H54 (cell line): ENCODE measurements around the gene WDR1.
"Not testable (repeated sequence)": the region's sequence is repeated elsewhere in the genome, so short reads cannot be mapped to it uniquely, and the experiment has no call there.

ENCODE experiments used
- DNase-seq: peaks from one replicate; pipeline ENCODE4 v3.0.0; 2011; ENCODE audit warnings: low spot score, mixed read lengths; ENCODE audit not compliant: insufficient read length
- FAIRE-seq: peaks from 3 replicates; lab custom pipeline; 2011; peaks lifted over from hg19 to GRCh38; lab: Jason Lieb, UNC
- POLR2A ChIP-seq: IDR thresholded peaks from 2 replicates; pipeline ENCODE4 v1.6.1; 2011; ENCODE audit warnings: low read depth, mild to moderate bottlenecking, low read length

WDR1 gene

GRCh38 chr4:10151182-10151581, 34.6 kb upstream of the WDR1 start:
- FAIRE-seq, result no peak
- DNase-seq, result no peak
- TF ChIP-seq POLR2A, result no peak

DNA sequence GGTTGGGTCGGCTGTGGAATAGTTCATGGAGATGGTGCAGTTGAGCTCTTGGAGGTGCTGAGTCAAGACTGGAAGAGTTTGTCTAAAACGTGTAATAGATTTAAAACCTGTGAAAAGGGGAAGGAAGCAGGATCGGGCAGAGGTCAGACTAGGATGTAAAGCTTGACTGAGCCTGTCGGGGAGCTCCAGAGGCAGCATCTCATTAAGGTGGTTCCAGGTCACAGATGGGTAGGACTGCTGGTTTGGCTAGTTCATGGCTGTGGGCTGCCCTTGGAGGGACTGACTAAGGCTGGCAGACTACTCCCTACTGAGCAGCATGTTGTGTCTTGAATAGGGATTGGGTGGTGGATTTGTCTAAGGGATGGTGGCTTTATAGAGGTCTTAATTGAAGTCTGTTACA, 28.4 kb upstream of the WDR1 start:
- FAIRE-seq, result no peak
- TF ChIP-seq POLR2A, result no peak
- no peak for DNase-seq

DNA sequence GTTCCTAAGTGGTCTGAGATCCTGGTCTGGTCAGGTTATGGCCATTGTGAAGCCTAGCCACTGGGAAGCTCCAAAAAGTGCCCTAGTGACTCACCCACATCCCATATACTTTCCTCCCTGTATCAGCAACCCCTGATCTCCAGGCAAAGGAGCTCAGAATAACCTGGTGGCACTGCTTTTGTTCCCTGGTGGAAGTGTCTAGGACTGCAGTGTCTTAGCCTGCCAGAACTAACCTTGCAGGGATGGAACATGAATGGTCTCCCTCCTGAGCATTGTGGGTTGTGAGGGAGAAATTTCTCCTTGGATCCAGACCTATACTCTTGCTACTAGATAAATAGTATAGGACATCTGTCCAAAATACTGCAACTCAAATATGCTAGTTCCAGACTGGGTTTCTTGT, 27.9 kb upstream of the WDR1 start:
- TF ChIP-seq POLR2A, result no peak
- DNase-seq (no peak), FAIRE-seq (no peak)

DNA sequence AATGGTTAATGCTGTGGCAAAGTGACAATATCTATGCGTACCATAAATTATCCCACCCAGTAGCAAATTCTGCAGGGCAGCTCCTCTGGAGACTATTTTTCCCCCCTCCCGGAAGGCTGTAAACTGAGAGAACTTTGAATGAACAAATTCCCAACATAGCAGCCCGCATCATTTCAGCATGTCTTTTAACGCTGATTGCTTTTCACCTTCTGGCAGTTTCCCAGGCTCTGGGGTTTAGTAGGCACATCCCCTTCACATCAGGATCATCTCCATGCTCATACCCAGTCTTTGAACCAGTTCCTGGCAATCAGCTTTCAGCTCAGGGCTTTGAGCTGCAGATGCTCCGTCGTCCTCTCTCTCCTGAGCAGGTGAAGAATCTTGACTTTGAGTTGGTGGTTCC, 26.6 kb upstream of the WDR1 start:
- no peak for DNase-seq
- FAIRE-seq, result no peak
- no peak for TF ChIP-seq POLR2A

- TF ChIP-seq POLR2A, result no peak
- FAIRE-seq, result no peak
These were observed 24.5 kb upstream of the WDR1 start for GRCh38 chr4:10140866-10141759.

GRCh38 chr4:10139518-10139917, 22.9 kb upstream of the WDR1 start:
- FAIRE-seq (no peak), DNase-seq (no peak)
- TF ChIP-seq POLR2A, result no peak

More at GRCh38 chr4:10140866-10141759, 24.5 kb upstream of the WDR1 start:
- DNase-seq, result no peak

DNA sequence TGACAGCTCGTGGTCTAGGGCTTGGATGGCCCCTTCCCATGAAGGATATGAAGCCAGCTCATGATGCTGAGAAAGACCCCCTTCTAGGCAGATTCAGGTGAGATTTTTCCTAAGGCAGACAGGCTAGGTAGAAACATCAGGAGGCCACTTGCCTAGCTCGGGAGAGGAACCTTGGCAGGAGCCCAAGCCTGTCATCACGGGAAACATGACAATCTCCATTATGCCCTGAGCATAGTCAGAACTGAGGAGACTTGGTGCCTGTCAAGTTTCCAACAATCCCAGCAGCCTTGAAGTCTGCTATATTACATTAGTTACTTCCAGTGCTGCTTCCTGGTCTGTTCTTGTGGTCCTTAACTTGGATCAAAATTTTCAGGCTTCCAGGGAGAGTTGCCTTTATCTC, 18.7 kb upstream of the WDR1 start:
- FAIRE-seq (no peak), DNase-seq (no peak)
- TF ChIP-seq POLR2A, result no peak

- no peak for TF ChIP-seq POLR2A
- DNase-seq (no peak), FAIRE-seq (no peak)
These were observed 17.5 kb upstream of the WDR1 start for GRCh38 chr4:10134141-10134540.

DNA sequence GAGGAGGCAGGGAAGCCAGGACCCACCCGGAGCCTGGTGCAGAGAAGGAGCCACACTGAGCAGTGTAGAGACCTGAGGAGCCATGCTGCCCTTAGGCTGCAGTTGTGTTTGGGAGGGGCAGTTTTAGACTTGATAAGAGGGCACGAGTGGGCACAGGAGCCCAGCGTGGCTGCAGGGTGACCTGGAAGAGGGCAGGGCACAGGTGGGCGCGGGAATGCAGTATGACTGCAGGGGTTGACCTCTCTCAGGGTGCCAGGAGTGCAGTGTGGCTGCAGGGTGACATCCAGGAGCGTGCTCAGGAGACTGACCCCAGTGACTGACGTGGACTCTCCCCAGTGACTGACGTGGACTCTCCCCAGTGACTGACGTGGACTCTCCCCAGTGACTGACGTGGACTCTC, 14.6 kb upstream of the WDR1 start:
- TF ChIP-seq POLR2A, result no peak
- FAIRE-seq, result no peak
- DNase-seq, result no peak

DNA sequence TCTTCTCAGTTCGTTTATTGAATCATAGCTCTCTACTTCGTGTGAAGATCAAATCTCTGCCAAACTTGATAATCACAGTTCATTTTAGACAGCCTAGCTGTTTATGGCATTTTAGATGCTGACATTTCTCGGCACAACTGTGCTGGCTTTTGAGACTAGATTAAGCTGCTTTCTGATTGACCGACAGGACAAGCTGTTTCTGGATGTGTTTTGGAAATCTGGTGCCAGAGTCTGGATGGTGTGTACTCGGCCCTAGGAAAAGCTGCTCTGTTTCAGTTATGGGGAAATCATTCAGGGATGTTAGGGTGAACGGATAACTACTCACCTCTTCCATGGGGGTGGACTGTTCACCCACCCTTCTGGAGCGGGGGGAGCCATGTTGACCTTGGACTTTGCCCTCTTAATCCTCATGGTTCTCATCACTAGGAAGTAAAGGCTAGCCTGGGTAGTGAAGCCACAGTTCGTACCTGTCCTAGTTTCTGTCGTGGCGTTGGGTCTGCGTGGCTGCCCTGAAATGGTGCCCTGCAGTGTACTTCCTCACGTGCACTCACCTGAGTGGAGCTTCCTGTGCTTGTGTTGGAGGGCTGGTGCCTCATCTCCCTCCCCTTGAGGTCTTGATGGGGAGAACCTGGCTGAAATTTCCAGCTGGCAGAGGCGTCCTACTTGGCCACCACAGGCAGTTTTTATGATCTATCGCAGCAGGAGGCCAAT, 13.7 kb upstream of the WDR1 start:
- TF ChIP-seq POLR2A, result no peak
- FAIRE-seq (no peak), DNase-seq (no peak)

GRCh38 chr4:10129196-10130177, 12.9 kb upstream of the WDR1 start:
- FAIRE-seq (no peak), DNase-seq (no peak)
- no peak for TF ChIP-seq POLR2A

DNA sequence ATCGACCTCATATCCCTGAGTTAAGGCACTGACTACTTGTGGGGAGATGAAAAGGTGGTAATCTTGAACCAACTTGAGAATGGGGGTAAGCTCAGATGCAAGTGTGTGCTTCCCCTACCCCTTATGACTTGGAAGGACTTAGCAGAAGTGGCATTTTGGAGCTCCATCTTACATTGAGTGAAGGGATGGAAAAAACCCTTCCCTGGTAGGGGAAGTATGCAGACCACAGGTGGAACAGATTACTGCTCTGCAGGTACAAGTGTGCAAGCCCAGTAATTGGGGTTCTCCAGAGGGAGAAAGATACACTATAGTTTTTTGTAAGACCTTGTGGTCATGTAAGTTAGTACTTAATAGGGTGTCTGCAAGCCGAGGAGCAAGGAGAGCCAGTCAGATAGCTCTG, 12.2 kb upstream of the WDR1 start:
- FAIRE-seq (no peak), DNase-seq (no peak)
- no peak for TF ChIP-seq POLR2A

GRCh38 chr4:10127531-10127930, 10.9 kb upstream of the WDR1 start:
- not testable (repeated sequence) for FAIRE-seq, DNase-seq
